ENCODE results near the gene TMEM14C. TPM values are rescaled to one million over a fixed set of nuclear protein-coding genes. Genes with fewer than 3 reads are reported as not detected.

TMEM14C gene
- total RNA-seq, 1 experiment from 2014 or later = 134 TPM

DNA sequence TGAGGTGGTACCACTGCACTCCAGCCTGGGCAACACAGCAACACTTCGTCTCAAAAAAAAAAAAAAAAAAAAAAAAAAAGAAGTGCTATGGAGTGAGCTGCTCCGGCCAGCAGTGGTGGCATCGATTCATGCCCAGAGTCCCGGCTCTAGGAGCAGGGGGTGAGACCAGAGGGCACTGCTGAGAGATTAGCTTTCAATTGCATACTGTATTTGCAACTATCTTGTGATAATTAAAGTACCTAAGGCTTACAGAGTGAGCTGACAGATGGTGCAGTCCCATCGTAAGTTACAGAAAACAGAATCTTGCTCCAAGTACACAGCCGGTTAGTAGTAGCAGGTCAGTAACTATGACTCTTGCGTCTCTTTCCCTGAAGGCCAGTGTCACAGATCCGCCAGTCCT lies 56.2 kb downstream of the TMEM14C start:
- H3K9me3 ChIP-seq = no peaks in the 10 kb centered on the region
- Mint-ChIP-seq H3K27me3 (ENCODE audit: insufficient read depth, unreplicated experiment) (no peaks in the 10 kb centered on the region), H3K4me1 (ENCODE audit: low read depth, unreplicated experiment) (no peaks in the 10 kb centered on the region), H3K4me3 (ENCODE audit: unreplicated experiment) (no peak overlapping the region), H3K36me3 (ENCODE audit: insufficient read depth, unreplicated experiment) (peaks cover 23% of the 10 kb centered on the region), H3K27ac (ENCODE audit: unreplicated experiment) (no peak overlapping the region), H3K9me3 (ENCODE audit: unreplicated experiment) (no peaks in the 10 kb centered on the region)
- TF ChIP-seq, protein P1, sequence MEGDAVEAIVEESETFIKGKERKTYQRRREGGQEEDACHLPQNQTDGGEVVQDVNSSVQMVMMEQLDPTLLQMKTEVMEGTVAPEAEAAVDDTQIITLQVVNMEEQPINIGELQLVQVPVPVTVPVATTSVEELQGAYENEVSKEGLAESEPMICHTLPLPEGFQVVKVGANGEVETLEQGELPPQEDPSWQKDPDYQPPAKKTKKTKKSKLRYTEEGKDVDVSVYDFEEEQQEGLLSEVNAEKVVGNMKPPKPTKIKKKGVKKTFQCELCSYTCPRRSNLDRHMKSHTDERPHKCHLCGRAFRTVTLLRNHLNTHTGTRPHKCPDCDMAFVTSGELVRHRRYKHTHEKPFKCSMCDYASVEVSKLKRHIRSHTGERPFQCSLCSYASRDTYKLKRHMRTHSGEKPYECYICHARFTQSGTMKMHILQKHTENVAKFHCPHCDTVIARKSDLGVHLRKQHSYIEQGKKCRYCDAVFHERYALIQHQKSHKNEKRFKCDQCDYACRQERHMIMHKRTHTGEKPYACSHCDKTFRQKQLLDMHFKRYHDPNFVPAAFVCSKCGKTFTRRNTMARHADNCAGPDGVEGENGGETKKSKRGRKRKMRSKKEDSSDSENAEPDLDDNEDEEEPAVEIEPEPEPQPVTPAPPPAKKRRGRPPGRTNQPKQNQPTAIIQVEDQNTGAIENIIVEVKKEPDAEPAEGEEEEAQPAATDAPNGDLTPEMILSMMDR (IDR thresholded peaks at IDR 0.05; ENCODE audit: insufficient read depth in 1 of 2, low read depth in 1 of 2, low read length in 1 of 2, severe bottlenecking in 1 of 2, unreplicated experiment in 1 of 2) = no peak
- no peaks in the 10 kb centered on the region for H3K27me3 ChIP-seq (replicated peaks; ENCODE audit: control insufficient read depth, insufficient read depth, low read length)
- no peak overlapping the region for H3K4me3 ChIP-seq (ENCODE audit: low read depth, low read length)
- no peaks in the 10 kb centered on the region for H3K4me1 ChIP-seq
- POLR2A ChIA-PET = no interaction called here
- CTCF ChIA-PET = interaction anchor here (0.6 kb wide), 1 partner anchor 16 kb away, joined by 4 read pairs; no protein-coding TSS in a partner anchor
- H3K36me3 ChIP-seq (ENCODE audit: control insufficient read depth, insufficient read depth, low read length) = peaks cover 1% of the 10 kb centered on the region; the same call in 1 of the 2 replicates
- no peak for DNase-seq
- intact Hi-C loops (cut with micrococcal nuclease; ENCODE audit: unreplicated experiment) = no loop called here
- no TSS peak for BruUV-seq (replicated peaks)

Other genes starting within 250 kb of the TMEM14C start
- gene GCNT2, start 201.7 kb upstream of the TMEM14C start, total RNA-seq (2022) = 68.1 and 70.7 TPM in 2 replicates
- 3.1 and 4.3 TPM in 2 replicates for gene C6orf52, start 28.5 kb upstream of the TMEM14C start, total RNA-seq (2022)
- gene PAK1IP1, start 28.1 kb upstream of the TMEM14C start, total RNA-seq (2022) = 23.9 and 25.9 TPM in 2 replicates
- gene TMEM14B, start 24.7 kb downstream of the TMEM14C start, total RNA-seq (2022) = 104 and 105 TPM in 2 replicates
- 0.14 and 0.16 TPM in 2 replicates for gene MAK, start 115.5 kb downstream of the TMEM14C start, total RNA-seq (2022)
- gene GCM2, start 159.0 kb downstream of the TMEM14C start, total RNA-seq (2022) = not detected in 2 replicates
- gene SYCP2L, start 164.0 kb downstream of the TMEM14C start, total RNA-seq (2022) = 0.12 and 0.20 TPM in 2 replicates